Measurements from ENCODE around the gene STX1A. TPM values are rescaled to one million over a fixed set of nuclear protein-coding genes. Genes with fewer than 3 reads are reported as not detected.
A peak's percentile ranks its signal among the peaks of the same experiment; 100 is the strongest.

STX1A gene
- total and polyA plus RNA-seq, 2 of the 8 experiments (the other 6 are each of a cell fraction or from before 2014, with no cell fraction given), result 13.5 to 17.5 TPM

DNA sequence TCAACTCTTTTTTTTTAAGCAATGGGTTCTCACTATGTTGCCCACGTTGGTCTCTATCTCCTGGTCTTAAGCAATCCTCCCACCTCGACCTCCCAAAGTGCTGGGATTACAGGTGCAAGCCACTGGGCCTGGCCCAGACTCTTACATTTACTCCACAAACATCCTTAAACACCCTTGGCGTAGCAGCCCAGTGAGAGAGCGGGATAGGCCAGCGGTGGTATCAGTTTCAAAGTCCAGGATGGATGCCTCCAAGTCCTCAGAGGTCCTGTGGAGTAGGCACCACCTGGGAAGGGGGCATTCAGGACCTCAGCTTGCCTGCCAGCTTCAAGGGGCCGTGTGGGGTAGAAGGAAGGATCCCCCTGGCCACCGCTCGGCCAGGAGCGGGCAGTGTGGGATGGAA, 69.9 kb downstream of the STX1A start:
- DNase-seq (ENCODE audit: low read depth in 1 of 2, low spot score in 2 of 2), result no peak
- FAIRE-seq, result no peak
- no peak overlapping the region for H3K14ac ChIP-seq (ENCODE audit: insufficient read length)
- no peak overlapping the region for H2AFZ ChIP-seq (ENCODE audit: low read length)
- H2BK15ac ChIP-seq (ENCODE audit: low read length), result no peak overlapping the region
- H3K79me1 ChIP-seq (ENCODE audit: low read depth, low read length), result no peaks in the 10 kb centered on the region
- H3K36me3 ChIP-seq (ENCODE audit: control insufficient read depth in 2 of 4, insufficient read depth in 4 of 4, low read length in 3 of 4), result no peaks in the 10 kb centered on the region
- peaks cover 0 to 14% (median 7%) of the 10 kb centered on the region in 4 experiments; a peak in 6 of 7 replicates for H3K4me1 ChIP-seq (replicated peaks in 1 of 4; ENCODE audit: control insufficient read depth in 3 of 4, insufficient read depth in 4 of 4, low read length in 3 of 4)
- no peak overlapping the region for H4K5ac ChIP-seq (ENCODE audit: insufficient read length, low read depth, low read length)
- POLR2A ChIA-PET (ENCODE audit: partially characterized antibody), result no interaction called here
- no peak overlapping the region for H2BK120ac ChIP-seq (replicated peaks; ENCODE audit: low read depth, low read length)
- no peaks in the 10 kb centered on the region for H4K20me1 ChIP-seq (replicated peaks in 1 of 2; ENCODE audit: control insufficient read depth in 1 of 2, insufficient read depth in 2 of 2, low read length in 2 of 2)
- H3K4me2 ChIP-seq (ENCODE audit: insufficient read depth in 1 of 2, low read depth in 2 of 2, low read length in 2 of 2), result no peak overlapping the region
- H2BK12ac ChIP-seq (ENCODE audit: low read depth, low read length), result peak overlapping the region; percentile 60; the same call in 1 of the 2 replicates
- no peak overlapping the region for H3K56ac ChIP-seq (replicated peaks; ENCODE audit: insufficient read length, low read depth, low read length)
- no peak overlapping the region for H3K4me3 ChIP-seq (ENCODE audit: extremely low read depth in 1 of 4, insufficient read depth in 2 of 4, low read depth in 3 of 4, low read length in 4 of 4)
- H2BK5ac ChIP-seq (ENCODE audit: low read depth, low read length), result no peak overlapping the region
- H3K4ac ChIP-seq (replicated peaks; ENCODE audit: insufficient read length, low read depth, low read length), result no peak overlapping the region
- H3K9ac ChIP-seq (replicated peaks in 1 of 4; ENCODE audit: extremely low read depth in 1 of 4, low read depth in 3 of 4, low read length in 3 of 4), result no peak overlapping the region
- CTCF ChIA-PET (ENCODE audit: partially characterized antibody), result interaction anchor here (0.8 to 1.1 kb wide), 3 partner anchors 8 to 76 kb away, joined by 3 read pairs; no protein-coding TSS in a partner anchor
- peaks cover 0 to 30% (median 25%) of the 10 kb centered on the region in 4 experiments; a peak in 6 of 7 replicates for H3K27me3 ChIP-seq (replicated peaks in 1 of 4; ENCODE audit: control insufficient read depth in 3 of 4, extremely low read depth in 1 of 4, insufficient read depth in 3 of 4, low read length in 3 of 4)
- no peak overlapping the region for H4K91ac ChIP-seq (replicated peaks; ENCODE audit: insufficient read length, low read length)
- no peak overlapping the region for H3K27ac ChIP-seq (ENCODE audit: low read depth, low read length)
- no peaks in the 10 kb centered on the region for H3K79me2 ChIP-seq (ENCODE audit: control insufficient read depth in 1 of 2, insufficient read depth in 2 of 2, low read length in 2 of 2)
- no peak overlapping the region for H2AK5ac ChIP-seq (ENCODE audit: low read depth, low read length)
- peaks cover 8% of the 10 kb centered on the region; the same call in 1 of the 2 replicates for H3K23me2 ChIP-seq (ENCODE audit: low read depth, low read length)
- H4K8ac ChIP-seq (ENCODE audit: extremely low read depth, insufficient read depth, low read length), result no peak overlapping the region; the same call in 1 of the 2 replicates
- H3K18ac ChIP-seq (ENCODE audit: extremely low read depth, low read length), result no peak overlapping the region
- 66% methylated on average over 9 of the region's 9 CpGs; no CpG with 5 or more reads in 1 of the 2 experiments for WGBS, 2 experiments (ENCODE audit: extremely low coverage in 1 of 2, insufficient coverage in 1 of 2, insufficient read length in 1 of 2, insufficient replicate concordance in 2 of 2, low coverage in 1 of 2, low lambda C conversion rate in 2 of 2, missing lambda C conversion rate in 1 of 2)
- H2BK20ac ChIP-seq (ENCODE audit: low read length), result no peak overlapping the region
- H3K23ac ChIP-seq (ENCODE audit: insufficient read length), result no peak overlapping the region
- no peaks in the 10 kb centered on the region for H3K9me3 ChIP-seq (ENCODE audit: insufficient read depth in 2 of 2, low read depth in 1 of 2, low read length in 1 of 2)

All from H1 (cell line).